Kidney tubule cell (primary cell): ENCODE measurements around the gene MEMO1.
"Not testable (repeated sequence)": the region's sequence is repeated elsewhere in the genome, so short reads cannot be mapped to it uniquely, and the experiment has no call there.

Experiments used
- DNase-seq: peaks from one replicate; pipeline ENCODE4 v3.0.0-alpha.2; 2018; ENCODE audit warnings: low spot score

MEMO1 gene

GRCh38 chr2:31957354-31958139 lies 53.3 kb downstream of the MEMO1 start:
- DNase-seq = no peak

- not testable (repeated sequence) for DNase-seq
Measured at GRCh38 chr2:31956934-31957333, 53.9 kb downstream of the MEMO1 start.

GRCh38 chr2:31956312-31956711 lies 54.5 kb downstream of the MEMO1 start:
- DNase-seq = no peak

- DNase-seq = not testable (repeated sequence)
Measured at GRCh38 chr2:31953095-31953494, 57.7 kb downstream of the MEMO1 start.

GRCh38 chr2:31950946-31951562 lies 59.8 kb downstream of the MEMO1 start:
- no peak for DNase-seq

GRCh38 chr2:31947871-31948270 lies 62.9 kb downstream of the MEMO1 start:
- no peak for DNase-seq

GRCh38 chr2:31946838-31947237 lies 64.0 kb downstream of the MEMO1 start:
- DNase-seq = no peak

GRCh38 chr2:31945572-31945935 lies 65.3 kb downstream of the MEMO1 start:
- no peak for DNase-seq

GRCh38 chr2:31944828-31945571 lies 65.8 kb downstream of the MEMO1 start:
- no peak for DNase-seq

GRCh38 chr2:31943636-31944225 lies 67.1 kb downstream of the MEMO1 start:
- no peak for DNase-seq

GRCh38 chr2:31940920-31941319 lies 69.9 kb downstream of the MEMO1 start:
- no peak for DNase-seq

- no peak for DNase-seq
Measured at GRCh38 chr2:31937741-31938140, 73.1 kb downstream of the MEMO1 start.

- no peak for DNase-seq
Measured at GRCh38 chr2:31935370-31935769, 75.4 kb downstream of the MEMO1 start.

GRCh38 chr2:31933066-31933465 lies 77.7 kb downstream of the MEMO1 start:
- DNase-seq = no peak

- DNase-seq = no peak
Measured at GRCh38 chr2:31932589-31932988, 78.2 kb downstream of the MEMO1 start.

- DNase-seq = no peak
Measured at GRCh38 chr2:31931916-31932315, 78.9 kb downstream of the MEMO1 start.

- no peak for DNase-seq
Measured at GRCh38 chr2:31925517-31925916, 85.3 kb downstream of the MEMO1 start.

- no peak for DNase-seq
Measured at GRCh38 chr2:31923662-31924061, 87.1 kb downstream of the MEMO1 start.

- no peak for DNase-seq
Measured at GRCh38 chr2:31922542-31923408, 88.0 kb downstream of the MEMO1 start.

- no peak for DNase-seq
Measured at GRCh38 chr2:31920962-31921361, 89.8 kb downstream of the MEMO1 start.

- no peak for DNase-seq
Measured at GRCh38 chr2:31919499-31919898, 91.3 kb downstream of the MEMO1 start.

GRCh38 chr2:31909661-31910060 lies 101.1 kb downstream of the MEMO1 start:
- DNase-seq = no peak
